Fibroblast of pulmonary artery (primary cell): ENCODE measurements around the gene PLCXD1.
"Not testable (repeated sequence)": the region's sequence is repeated elsewhere in the genome, so short reads cannot be mapped to it uniquely, and the experiment has no call there.

ENCODE experiments used
- DNase-seq: peaks from one replicate; pipeline ENCODE4 v3.0.0-alpha.2; 2010; ENCODE audit warnings: low read depth
- H3K4me3 ChIP-seq: replicated peaks from 2 replicates; pipeline ENCODE4 v1.5.1; 2011; ENCODE audit warnings: low read depth, mild to moderate bottlenecking, control low read depth, low read length, moderate library complexity
- CTCF ChIP-seq: IDR thresholded peaks from 2 replicates; pipeline ENCODE4 v1.5.1; 2011; ENCODE audit warnings: mild to moderate bottlenecking, control low read depth, low read length, inconsistent platforms; ENCODE audit errors: missing control alignments

PLCXD1 gene

GRCh38 chrX:253451-254297 is 27.5 kb upstream of the PLCXD1 start:
- no peak for TF ChIP-seq CTCF
- DNase-seq: no peak
- no peak overlapping the region for H3K4me3 ChIP-seq

GRCh38 chrX:254630-255215 is 26.5 kb upstream of the PLCXD1 start:
- DNase-seq: no peak
- TF ChIP-seq CTCF: no peak
- H3K4me3 ChIP-seq: no peak overlapping the region

- DNase-seq: no peak
- TF ChIP-seq CTCF: no peak
- H3K4me3 ChIP-seq: no peak overlapping the region
Observed at GRCh38 chrX:255923-256331, 25.3 kb upstream of the PLCXD1 start.

- DNase-seq, H3K4me3 ChIP-seq: not testable (repeated sequence)
Observed at GRCh38 chrX:257054-257453, 24.1 kb upstream of the PLCXD1 start.

- no peak for DNase-seq
- no peak for TF ChIP-seq CTCF
- H3K4me3 ChIP-seq: no peak overlapping the region
Observed at GRCh38 chrX:257681-258289, 23.4 kb upstream of the PLCXD1 start.

- TF ChIP-seq CTCF: no peak
- DNase-seq: no peak
- H3K4me3 ChIP-seq: no peak overlapping the region
Observed at GRCh38 chrX:258291-259040, 22.7 kb upstream of the PLCXD1 start.
